Transverse colon (tissue), 3 donors: ENCODE measurements around the gene TMEM151A.

Source experiments
- EP300 ChIP-seq: sonication (generic); formaldehyde crosslinking; IDR thresholded peaks from one replicate; pipeline ENCODE4 v1.6.1; 2017; ENCODE audit warnings: antibody characterized with exemption, low read depth
- POLR2A ChIP-seq: fragments of 450-650 bp; IDR thresholded peaks from one replicate; pipeline ENCODE4 v1.6.1; 2016; ENCODE audit warnings: antibody characterized with exemption, mild to moderate bottlenecking, moderate library complexity
- TF ChIP-seq, protein P1 (sequence below), 5 experiments: fragments of 200-600 bp in 3 of 5; fragments of 450-650 bp in 2 of 5; sonication (generic) in 3 of 5; IDR thresholded peaks; 1 replicate in 2 of 5; 2 replicates in 3 of 5; pipeline ENCODE4 v1.5.1; 2016 to 2017; ENCODE audit warnings: antibody characterized with exemption in 5 of 5, inconsistent platforms in 3 of 5, mild to moderate bottlenecking in 2 of 5, moderate library complexity in 1 of 5

DNA sequence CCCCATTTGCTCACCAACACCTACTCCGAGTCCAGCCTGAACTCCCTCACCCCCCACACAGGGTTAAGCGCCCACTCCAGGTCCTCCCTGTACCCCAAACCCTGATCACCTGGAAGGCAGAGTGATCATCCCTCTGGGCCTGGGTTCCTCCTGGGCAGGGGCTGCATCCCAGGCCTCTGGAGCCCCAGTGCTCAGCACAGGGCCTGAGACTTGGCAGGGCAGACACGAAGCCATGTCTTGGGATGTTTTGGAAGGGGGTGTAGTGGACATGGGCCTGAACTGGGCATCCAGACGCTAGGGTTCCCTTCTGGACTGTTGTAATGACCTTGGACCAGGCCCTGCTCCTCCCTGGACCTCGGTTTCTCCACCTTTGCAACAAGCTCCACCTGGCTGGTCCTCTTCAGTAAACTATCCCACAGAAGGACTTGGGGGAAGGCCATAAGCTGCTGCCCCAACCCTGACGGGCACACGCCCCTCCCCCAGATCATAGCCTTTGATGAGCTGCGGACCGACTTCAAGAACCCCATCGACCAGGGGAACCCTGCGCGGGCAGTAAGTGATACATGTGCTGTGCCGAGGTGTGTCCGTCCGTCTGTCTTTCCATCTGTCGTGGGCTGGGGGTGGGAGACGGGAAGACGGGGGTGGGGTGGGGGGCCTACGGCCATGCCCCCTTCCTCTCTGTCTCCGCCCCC is 9.8 kb upstream of the TMEM151A start:
- TF ChIP-seq POLR2A (no peak), EP300 (no peak)
- TF ChIP-seq, protein P1, sequence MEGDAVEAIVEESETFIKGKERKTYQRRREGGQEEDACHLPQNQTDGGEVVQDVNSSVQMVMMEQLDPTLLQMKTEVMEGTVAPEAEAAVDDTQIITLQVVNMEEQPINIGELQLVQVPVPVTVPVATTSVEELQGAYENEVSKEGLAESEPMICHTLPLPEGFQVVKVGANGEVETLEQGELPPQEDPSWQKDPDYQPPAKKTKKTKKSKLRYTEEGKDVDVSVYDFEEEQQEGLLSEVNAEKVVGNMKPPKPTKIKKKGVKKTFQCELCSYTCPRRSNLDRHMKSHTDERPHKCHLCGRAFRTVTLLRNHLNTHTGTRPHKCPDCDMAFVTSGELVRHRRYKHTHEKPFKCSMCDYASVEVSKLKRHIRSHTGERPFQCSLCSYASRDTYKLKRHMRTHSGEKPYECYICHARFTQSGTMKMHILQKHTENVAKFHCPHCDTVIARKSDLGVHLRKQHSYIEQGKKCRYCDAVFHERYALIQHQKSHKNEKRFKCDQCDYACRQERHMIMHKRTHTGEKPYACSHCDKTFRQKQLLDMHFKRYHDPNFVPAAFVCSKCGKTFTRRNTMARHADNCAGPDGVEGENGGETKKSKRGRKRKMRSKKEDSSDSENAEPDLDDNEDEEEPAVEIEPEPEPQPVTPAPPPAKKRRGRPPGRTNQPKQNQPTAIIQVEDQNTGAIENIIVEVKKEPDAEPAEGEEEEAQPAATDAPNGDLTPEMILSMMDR (IDR thresholded peaks at IDR 0.05): no peak
